ENCODE measurements around the gene SLC13A2. TPM values are rescaled to one million over a fixed set of nuclear protein-coding genes. Genes with fewer than 3 reads are reported as not detected.

SLC13A2 gene
- total RNA-seq, 2 donors from 2014 or later: 1.8 TPM; not detected in 1

DNA sequence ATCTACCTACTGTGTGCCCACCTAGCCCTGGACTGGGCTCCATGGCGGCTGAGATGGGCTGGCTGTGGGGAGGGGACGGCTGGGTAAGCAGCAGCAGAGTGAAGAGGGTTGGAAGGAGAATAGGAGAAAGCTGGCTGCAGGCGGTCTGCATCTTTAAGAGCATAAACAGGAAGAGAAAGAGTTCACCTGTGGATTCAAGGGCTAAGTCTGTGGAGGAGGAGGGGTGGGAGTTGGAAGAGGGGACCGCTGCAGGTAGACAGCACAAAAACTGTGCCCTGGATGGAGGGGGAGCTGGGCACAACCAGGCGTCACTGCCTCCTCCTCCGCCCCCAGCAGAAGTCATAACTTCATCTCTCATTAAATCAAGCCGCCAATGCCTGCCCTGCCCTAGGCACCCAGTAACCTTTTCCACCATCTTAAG is 677 bp downstream of the SLC13A2 start:
- TF ChIP-seq, protein P1, sequence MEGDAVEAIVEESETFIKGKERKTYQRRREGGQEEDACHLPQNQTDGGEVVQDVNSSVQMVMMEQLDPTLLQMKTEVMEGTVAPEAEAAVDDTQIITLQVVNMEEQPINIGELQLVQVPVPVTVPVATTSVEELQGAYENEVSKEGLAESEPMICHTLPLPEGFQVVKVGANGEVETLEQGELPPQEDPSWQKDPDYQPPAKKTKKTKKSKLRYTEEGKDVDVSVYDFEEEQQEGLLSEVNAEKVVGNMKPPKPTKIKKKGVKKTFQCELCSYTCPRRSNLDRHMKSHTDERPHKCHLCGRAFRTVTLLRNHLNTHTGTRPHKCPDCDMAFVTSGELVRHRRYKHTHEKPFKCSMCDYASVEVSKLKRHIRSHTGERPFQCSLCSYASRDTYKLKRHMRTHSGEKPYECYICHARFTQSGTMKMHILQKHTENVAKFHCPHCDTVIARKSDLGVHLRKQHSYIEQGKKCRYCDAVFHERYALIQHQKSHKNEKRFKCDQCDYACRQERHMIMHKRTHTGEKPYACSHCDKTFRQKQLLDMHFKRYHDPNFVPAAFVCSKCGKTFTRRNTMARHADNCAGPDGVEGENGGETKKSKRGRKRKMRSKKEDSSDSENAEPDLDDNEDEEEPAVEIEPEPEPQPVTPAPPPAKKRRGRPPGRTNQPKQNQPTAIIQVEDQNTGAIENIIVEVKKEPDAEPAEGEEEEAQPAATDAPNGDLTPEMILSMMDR (IDR thresholded peaks at IDR 0.05): no peak
- TF ChIP-seq POLR2A (IDR thresholded peaks at IDR 0.05): no peak
- no peak for DNase-seq
- intact Hi-C loops (cut with DNase I): no loop called here
- H3K9me3 ChIP-seq: no peaks in the 10 kb centered on the region
- H3K4me3 ChIP-seq: no peak overlapping the region
- H3K27ac ChIP-seq: no peak overlapping the region
- H3K27me3 ChIP-seq: no peaks in the 10 kb centered on the region
- peaks cover 8% of the 10 kb centered on the region for H3K4me1 ChIP-seq
- ATAC-seq: no peak
- H3K36me3 ChIP-seq (replicated peaks in 1 of 2; ENCODE audit: insufficient read depth in 1 of 2, low read depth in 2 of 2): no peaks in the 10 kb centered on the region
- WGBS, 2 donors: 87 to 89% methylated on average over 7 of the region's 7 CpGs

DNA sequence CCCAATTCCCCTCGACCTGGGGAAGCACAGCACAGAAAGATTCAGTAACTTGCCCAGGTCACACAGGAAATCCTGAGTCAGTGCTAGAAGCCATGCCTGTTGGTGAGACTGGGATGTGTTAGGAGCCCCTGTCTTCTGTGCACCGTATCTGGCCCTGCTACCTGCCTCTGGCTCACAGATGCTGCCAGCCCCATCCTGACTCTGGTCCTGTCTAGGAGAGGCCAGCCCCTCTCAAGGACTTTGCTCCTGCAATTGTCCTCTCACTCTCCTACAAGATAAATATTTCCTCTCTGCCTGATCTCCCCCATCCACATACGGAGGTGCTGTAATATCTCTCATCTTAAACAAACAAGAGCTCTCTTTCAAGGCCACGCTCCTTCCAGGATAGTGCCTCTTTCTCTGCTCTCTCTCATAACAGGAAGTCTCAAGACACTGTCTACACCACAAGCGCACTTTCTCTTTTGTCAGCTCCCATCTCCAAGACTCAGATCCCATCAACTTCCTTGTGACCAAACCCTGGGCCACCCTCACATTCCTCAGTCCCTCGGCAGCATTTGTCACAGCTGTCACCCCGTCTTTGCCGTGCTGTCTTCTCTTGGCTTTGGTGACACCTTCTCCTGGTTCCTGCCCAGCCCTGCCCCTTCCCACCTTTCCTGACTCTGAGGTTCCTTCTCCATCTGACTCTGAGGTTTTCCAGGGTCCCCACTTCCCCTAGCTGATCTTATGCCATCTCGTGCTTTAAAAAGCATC is 1.9 kb downstream of the SLC13A2 start:
- ATAC-seq (no peak), DNase-seq (no peak)
- H3K27ac ChIP-seq: no peak overlapping the region
- no peak overlapping the region for H3K4me3 ChIP-seq
- H3K27me3 ChIP-seq: no peaks in the 10 kb centered on the region
- intact Hi-C loops (cut with DNase I): no loop called here
- TF ChIP-seq POLR2A (IDR thresholded peaks at IDR 0.05): no peak
- TF ChIP-seq, protein P1 (IDR thresholded peaks at IDR 0.05): no peak
- no peaks in the 10 kb centered on the region for H3K36me3 ChIP-seq (replicated peaks in 1 of 2; ENCODE audit: insufficient read depth in 1 of 2, low read depth in 2 of 2)
- H3K9me3 ChIP-seq: no peaks in the 10 kb centered on the region
- H3K4me1 ChIP-seq: peaks cover 8% of the 10 kb centered on the region
- WGBS, 2 donors: 45 to 47% methylated on average over 8 to 9 of the region's 9 CpGs

DNA sequence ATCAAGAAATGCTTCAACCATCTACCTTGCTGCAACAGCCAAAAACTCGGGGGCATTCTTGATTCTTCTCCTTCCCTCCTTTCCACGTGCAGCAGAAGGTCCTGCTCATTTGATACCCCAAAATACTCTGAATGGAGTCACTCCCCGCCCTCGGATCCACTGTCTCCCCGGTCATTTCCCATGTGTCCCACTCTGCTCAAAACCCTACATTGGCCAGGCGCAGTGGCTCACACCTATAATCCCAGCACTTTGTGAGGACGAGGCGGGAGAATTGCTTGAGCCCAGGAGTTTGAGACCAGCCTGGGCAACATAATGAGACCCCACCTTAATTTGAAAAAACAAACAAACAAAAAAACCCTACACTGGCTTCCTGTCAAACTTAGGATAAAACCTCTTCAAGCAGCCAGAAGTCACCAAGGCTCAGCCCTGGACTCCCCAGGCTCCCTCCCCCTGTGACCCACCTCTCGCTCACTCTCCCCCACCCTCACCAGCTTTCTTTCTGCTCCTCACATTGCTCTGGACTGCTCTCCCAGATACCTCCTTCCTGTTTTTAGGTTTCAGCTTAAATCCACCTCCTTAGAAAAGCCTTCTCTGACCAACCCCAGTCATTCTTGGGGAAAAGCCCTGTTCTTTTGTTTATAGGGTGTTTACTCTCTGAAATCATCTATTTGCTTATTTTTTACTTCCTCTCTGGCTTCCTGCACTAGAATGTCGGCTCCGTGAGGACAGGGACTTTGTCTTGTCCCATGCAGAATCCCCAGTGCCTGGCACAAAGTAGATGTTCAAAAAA is 2.8 kb downstream of the SLC13A2 start:
- H3K9me3 ChIP-seq: no peaks in the 10 kb centered on the region
- no peaks in the 10 kb centered on the region for H3K36me3 ChIP-seq (replicated peaks in 1 of 2; ENCODE audit: insufficient read depth in 1 of 2, low read depth in 2 of 2)
- no peak for TF ChIP-seq POLR2A (IDR thresholded peaks at IDR 0.05)
- TF ChIP-seq, protein P1 (IDR thresholded peaks at IDR 0.05): no peak
- H3K27ac ChIP-seq: no peak overlapping the region
- H3K4me3 ChIP-seq: no peak overlapping the region
- H3K27me3 ChIP-seq: no peaks in the 10 kb centered on the region
- intact Hi-C loops (cut with DNase I): no loop called here
- ATAC-seq (no peak), DNase-seq (no peak)
- 81 to 88% methylated on average over 11 of the region's 11 CpGs for WGBS, 2 donors
- H3K4me1 ChIP-seq: peaks cover 7% of the 10 kb centered on the region

DNA sequence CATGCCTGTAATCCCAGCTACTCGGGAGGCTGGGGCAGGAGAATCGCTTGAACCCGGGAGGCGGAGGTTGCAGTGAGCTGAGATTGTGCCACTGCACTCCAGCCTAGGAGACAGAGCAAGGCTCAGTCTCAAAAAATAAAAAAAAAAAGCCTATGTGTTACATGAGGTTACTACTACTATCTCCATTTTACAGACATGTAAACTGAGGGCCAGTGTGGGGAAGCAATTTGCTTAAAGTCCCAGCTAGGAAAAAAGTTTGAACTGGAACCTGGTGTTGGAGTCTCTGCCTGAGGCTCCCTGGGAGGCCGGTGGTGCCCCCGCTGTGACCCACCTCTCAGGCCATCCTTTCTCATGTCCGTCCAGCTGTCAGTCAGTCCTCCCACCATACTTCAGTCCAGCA is 4.5 kb downstream of the SLC13A2 start:
- H3K9me3 ChIP-seq: no peaks in the 10 kb centered on the region
- H3K27ac ChIP-seq: no peak overlapping the region
- H3K4me1 ChIP-seq: peaks cover 7% of the 10 kb centered on the region
- H3K27me3 ChIP-seq: no peaks in the 10 kb centered on the region
- no peak overlapping the region for H3K4me3 ChIP-seq
- WGBS, 2 donors: 92 to 94% methylated on average over 7 of the region's 7 CpGs
- TF ChIP-seq, protein P1 (IDR thresholded peaks at IDR 0.05): no peak
- TF ChIP-seq POLR2A (IDR thresholded peaks at IDR 0.05): no peak
- DNase-seq: no peak
- intact Hi-C loops (cut with DNase I): no loop called here
- no peaks in the 10 kb centered on the region for H3K36me3 ChIP-seq (replicated peaks in 1 of 2; ENCODE audit: insufficient read depth in 1 of 2, low read depth in 2 of 2)
- ATAC-seq: no peak

Data from body of pancreas (tissue), 4 donors.